ENCODE measurements around the gene GRB14.

Gene GRB14

DNA sequence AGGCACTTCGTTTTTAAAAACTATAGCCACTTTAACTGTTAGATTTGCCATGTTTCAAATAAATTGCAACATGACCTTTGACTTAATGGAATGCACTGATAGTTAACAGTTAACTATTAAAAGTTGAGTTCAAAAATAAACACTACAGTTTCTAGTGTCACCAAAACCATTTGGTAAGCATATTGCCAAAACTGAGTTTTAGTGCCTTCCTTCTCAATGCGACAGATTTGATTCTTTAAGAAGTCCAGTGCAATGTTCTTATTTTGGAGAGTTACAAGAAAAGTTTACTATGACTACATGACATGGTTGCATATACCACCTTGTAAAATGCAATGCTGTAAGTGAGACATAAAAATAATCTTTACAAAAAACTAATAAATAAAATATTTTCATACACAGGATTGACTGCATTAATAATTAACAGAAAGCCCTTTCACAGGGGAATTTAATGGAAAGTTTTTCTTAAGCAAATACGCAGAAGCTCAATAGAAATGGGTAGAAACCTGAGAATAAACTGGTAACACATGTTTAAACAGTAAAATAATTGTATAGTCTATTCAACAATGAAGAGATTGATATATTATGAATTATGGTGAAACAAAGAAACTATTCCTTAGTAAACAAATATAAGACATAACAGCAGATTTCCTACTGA is 53.8 kb downstream of the GRB14 start:
- TF ChIP-seq TAF1 (IDR thresholded peaks at IDR 0.05; ENCODE audit: low read depth) = no peak
- TF ChIP-seq FOXM1 (IDR thresholded peaks at IDR 0.05; ENCODE audit: borderline replicate concordance, low read depth) = no peak
- TF ChIP-seq, protein P1, sequence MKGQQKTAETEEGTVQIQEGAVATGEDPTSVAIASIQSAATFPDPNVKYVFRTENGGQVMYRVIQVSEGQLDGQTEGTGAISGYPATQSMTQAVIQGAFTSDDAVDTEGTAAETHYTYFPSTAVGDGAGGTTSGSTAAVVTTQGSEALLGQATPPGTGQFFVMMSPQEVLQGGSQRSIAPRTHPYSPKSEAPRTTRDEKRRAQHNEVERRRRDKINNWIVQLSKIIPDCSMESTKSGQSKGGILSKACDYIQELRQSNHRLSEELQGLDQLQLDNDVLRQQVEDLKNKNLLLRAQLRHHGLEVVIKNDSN (IDR thresholded peaks at IDR 0.05) = no peak
- no peak for TF ChIP-seq NFIC (IDR thresholded peaks at IDR 0.05)
- no peak for TF ChIP-seq RAD21 (IDR thresholded peaks at IDR 0.05; ENCODE audit: low read depth)
- TF ChIP-seq CEBPB (IDR thresholded peaks at IDR 0.05) = no peak
- no peak for TF ChIP-seq CREB1 (IDR thresholded peaks at IDR 0.05; ENCODE audit: low read depth)
- TF ChIP-seq, protein P2, sequence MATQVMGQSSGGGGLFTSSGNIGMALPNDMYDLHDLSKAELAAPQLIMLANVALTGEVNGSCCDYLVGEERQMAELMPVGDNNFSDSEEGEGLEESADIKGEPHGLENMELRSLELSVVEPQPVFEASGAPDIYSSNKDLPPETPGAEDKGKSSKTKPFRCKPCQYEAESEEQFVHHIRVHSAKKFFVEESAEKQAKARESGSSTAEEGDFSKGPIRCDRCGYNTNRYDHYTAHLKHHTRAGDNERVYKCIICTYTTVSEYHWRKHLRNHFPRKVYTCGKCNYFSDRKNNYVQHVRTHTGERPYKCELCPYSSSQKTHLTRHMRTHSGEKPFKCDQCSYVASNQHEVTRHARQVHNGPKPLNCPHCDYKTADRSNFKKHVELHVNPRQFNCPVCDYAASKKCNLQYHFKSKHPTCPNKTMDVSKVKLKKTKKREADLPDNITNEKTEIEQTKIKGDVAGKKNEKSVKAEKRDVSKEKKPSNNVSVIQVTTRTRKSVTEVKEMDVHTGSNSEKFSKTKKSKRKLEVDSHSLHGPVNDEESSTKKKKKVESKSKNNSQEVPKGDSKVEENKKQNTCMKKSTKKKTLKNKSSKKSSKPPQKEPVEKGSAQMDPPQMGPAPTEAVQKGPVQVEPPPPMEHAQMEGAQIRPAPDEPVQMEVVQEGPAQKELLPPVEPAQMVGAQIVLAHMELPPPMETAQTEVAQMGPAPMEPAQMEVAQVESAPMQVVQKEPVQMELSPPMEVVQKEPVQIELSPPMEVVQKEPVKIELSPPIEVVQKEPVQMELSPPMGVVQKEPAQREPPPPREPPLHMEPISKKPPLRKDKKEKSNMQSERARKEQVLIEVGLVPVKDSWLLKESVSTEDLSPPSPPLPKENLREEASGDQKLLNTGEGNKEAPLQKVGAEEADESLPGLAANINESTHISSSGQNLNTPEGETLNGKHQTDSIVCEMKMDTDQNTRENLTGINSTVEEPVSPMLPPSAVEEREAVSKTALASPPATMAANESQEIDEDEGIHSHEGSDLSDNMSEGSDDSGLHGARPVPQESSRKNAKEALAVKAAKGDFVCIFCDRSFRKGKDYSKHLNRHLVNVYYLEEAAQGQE (IDR thresholded peaks at IDR 0.05; ENCODE audit: low read depth) = no peak
- no peak for TF ChIP-seq TCF12 (IDR thresholded peaks at IDR 0.05; ENCODE audit: low read depth)
- no peak for TF ChIP-seq EP300 (IDR thresholded peaks at IDR 0.05; ENCODE audit: borderline replicate concordance)
- TF ChIP-seq, protein P3, sequence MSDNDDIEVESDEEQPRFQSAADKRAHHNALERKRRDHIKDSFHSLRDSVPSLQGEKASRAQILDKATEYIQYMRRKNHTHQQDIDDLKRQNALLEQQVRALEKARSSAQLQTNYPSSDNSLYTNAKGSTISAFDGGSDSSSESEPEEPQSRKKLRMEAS (IDR thresholded peaks at IDR 0.05) = no peak
- no peak for TF ChIP-seq YY1 (IDR thresholded peaks at IDR 0.05; ENCODE audit: low read depth)
- no peak for TF ChIP-seq TEAD4 (IDR thresholded peaks at IDR 0.05)
- no peak for TF ChIP-seq ZBTB7A (IDR thresholded peaks at IDR 0.05; ENCODE audit: low read depth)
- no peak for TF ChIP-seq EGR1 (IDR thresholded peaks at IDR 0.05)

DNA sequence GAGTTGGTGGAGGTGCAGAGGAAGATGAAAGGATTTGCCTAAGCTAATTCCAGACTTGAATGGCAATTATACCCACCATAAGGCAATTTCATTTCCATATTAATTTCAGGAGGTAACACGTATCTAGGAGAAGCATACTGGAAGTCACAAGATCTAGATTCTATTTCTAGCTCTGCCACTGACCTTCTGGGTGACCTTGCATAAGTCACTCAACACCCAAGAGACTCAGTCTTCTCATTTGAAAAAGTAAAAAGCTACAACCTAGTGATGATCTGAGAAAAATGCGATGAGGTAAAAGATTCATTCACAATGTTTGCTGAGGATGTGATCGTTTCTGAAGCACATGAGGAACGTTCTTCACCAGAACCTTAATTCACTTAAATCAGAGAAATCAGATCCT is 55.9 kb downstream of the GRB14 start:
- TF ChIP-seq, protein P2 (IDR thresholded peaks at IDR 0.05; ENCODE audit: low read depth) = no peak
- TF ChIP-seq EP300 (IDR thresholded peaks at IDR 0.05; ENCODE audit: borderline replicate concordance) (no peak), TAF1 (IDR thresholded peaks at IDR 0.05; ENCODE audit: low read depth) (no peak), TEAD4 (IDR thresholded peaks at IDR 0.05) (no peak), RAD21 (IDR thresholded peaks at IDR 0.05; ENCODE audit: low read depth) (no peak), CREB1 (IDR thresholded peaks at IDR 0.05; ENCODE audit: low read depth) (no peak), ZBTB7A (IDR thresholded peaks at IDR 0.05; ENCODE audit: low read depth) (no peak)
- TF ChIP-seq, protein P1 (IDR thresholded peaks at IDR 0.05) = no peak

DNA sequence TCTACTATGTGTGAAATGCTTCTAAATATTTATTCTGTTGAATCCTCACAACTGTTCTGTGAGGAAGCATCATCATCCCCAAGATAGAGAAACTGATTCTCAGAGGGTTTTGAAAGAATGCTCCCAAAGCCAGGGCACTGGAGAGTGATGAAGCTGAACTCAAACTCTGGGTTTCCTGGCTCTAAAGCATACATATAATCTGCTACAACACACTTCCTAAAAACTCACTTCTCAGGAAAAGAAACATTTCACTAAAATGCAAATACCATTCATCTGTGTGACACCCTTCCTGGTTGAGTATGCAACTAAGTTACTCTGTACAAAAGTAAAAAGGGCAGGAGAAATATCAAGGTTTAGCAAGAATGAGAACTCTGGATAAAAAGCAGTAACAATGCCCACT is 58.6 kb downstream of the GRB14 start:
- no peak for TF ChIP-seq CREB1 (IDR thresholded peaks at IDR 0.05; ENCODE audit: low read depth)

DNA sequence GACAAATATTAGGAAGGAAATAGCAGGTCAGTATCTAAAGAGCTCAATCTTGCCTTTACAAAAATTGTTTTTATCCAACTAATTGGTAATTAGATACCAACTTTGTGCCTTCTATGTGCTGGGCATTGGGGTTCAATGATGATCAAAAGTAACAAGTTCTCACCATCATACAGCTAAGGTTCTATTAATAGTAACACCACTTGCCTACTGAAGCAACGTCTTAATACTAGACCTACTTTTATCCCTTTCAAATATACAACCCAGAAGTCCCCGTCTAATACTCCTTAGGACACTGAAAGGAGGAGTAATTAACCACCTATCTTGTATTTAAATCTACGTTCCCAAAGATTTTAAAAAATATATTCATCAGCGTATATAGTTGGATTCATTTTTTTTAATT is 59.3 kb downstream of the GRB14 start:
- TF ChIP-seq, protein P3 (IDR thresholded peaks at IDR 0.05) = no peak
- TF ChIP-seq TAF1 (IDR thresholded peaks at IDR 0.05; ENCODE audit: low read depth) (no peak), CREB1 (IDR thresholded peaks at IDR 0.05; ENCODE audit: low read depth) (no peak), RAD21 (IDR thresholded peaks at IDR 0.05; ENCODE audit: low read depth) (no peak), EGR1 (IDR thresholded peaks at IDR 0.05) (no peak), FOXM1 (IDR thresholded peaks at IDR 0.05; ENCODE audit: borderline replicate concordance, low read depth) (no peak), ZBTB7A (IDR thresholded peaks at IDR 0.05; ENCODE audit: low read depth) (no peak), CEBPB (IDR thresholded peaks at IDR 0.05) (no peak), EP300 (IDR thresholded peaks at IDR 0.05; ENCODE audit: borderline replicate concordance) (no peak), YY1 (IDR thresholded peaks at IDR 0.05; ENCODE audit: low read depth) (no peak), TEAD4 (IDR thresholded peaks at IDR 0.05) (no peak), NFIC (IDR thresholded peaks at IDR 0.05) (no peak), TCF12 (IDR thresholded peaks at IDR 0.05; ENCODE audit: low read depth) (no peak)
- TF ChIP-seq, protein P2 (IDR thresholded peaks at IDR 0.05; ENCODE audit: low read depth) = no peak
- TF ChIP-seq, protein P1 (IDR thresholded peaks at IDR 0.05) = no peak
